H9 (cell line): ENCODE measurements around the gene SNX1. TPM values are rescaled to one million over a fixed set of nuclear protein-coding genes. Genes with fewer than 3 reads are reported as not detected.

Experiments used
- DNase-seq: peaks from one replicate; pipeline ENCODE4 v3.0.0-alpha.2; 2017
- H2AFZ ChIP-seq: one replicate; pipeline ENCODE4 v1.6.1; 2013; ENCODE audit warnings: mild to moderate bottlenecking, low read length, control low read depth, moderate library complexity
- H2AK5ac ChIP-seq: 2 replicates; pipeline ENCODE4 v1.6.1; 2013; ENCODE audit warnings: low read length, control low read depth, mixed read lengths; ENCODE audit not compliant: insufficient read length
- H2BK120ac ChIP-seq: one replicate; pipeline ENCODE4 v1.6.1; 2013; ENCODE audit warnings: low read depth, mild to moderate bottlenecking, low read length, control low read depth, inconsistent platforms; ENCODE audit not compliant: poor library complexity, severe bottlenecking
- H2BK12ac ChIP-seq: 2 replicates; pipeline ENCODE4 v1.6.1; 2013; ENCODE audit warnings: low read length, control low read depth, mixed read lengths, low read depth; ENCODE audit not compliant: insufficient read length
- H2BK15ac ChIP-seq: 2 replicates; pipeline ENCODE4 v1.6.1; 2013; ENCODE audit warnings: low read depth, low read length, control low read depth
- H2BK20ac ChIP-seq: one replicate; pipeline ENCODE4 v1.6.1; 2013; ENCODE audit warnings: low read depth, mild to moderate bottlenecking, low read length, control low read depth, inconsistent platforms; ENCODE audit not compliant: poor library complexity, severe bottlenecking
- H2BK5ac ChIP-seq: 2 replicates; pipeline ENCODE4 v1.6.1; 2013; ENCODE audit warnings: low read length, control low read depth, mixed read lengths; ENCODE audit not compliant: insufficient read length
- H3K14ac ChIP-seq: 2 replicates; pipeline ENCODE4 v1.6.1; 2013; ENCODE audit warnings: low read length, control low read depth; ENCODE audit not compliant: insufficient read depth
- H3K18ac ChIP-seq: 2 replicates; pipeline ENCODE4 v1.6.1; 2013; ENCODE audit warnings: low read depth, mild to moderate bottlenecking, mixed read lengths, low read length, control low read depth; ENCODE audit not compliant: insufficient read length
- H3K23ac ChIP-seq: 2 replicates; pipeline ENCODE4 v1.6.1; 2013; ENCODE audit warnings: low read length, control low read depth, mixed read lengths, low read depth; ENCODE audit not compliant: insufficient read length
- H3K23me2 ChIP-seq: 2 replicates; pipeline ENCODE4 v1.6.1; 2013; ENCODE audit warnings: low read depth, mild to moderate bottlenecking, mixed read lengths, low read length, control low read depth; ENCODE audit not compliant: insufficient read length, poor library complexity, severe bottlenecking
- H3K27ac ChIP-seq: 2 replicates; pipeline ENCODE4 v1.5.1; 2013; ENCODE audit warnings: low read length, control low read depth, mixed read lengths, low read depth; ENCODE audit not compliant: insufficient read length
- H3K27me3 ChIP-seq: 2 replicates; pipeline ENCODE4 v1.6.1; 2013; ENCODE audit warnings: low read length, control low read depth, inconsistent platforms; ENCODE audit not compliant: insufficient read depth
- H3K4ac ChIP-seq: 2 replicates; pipeline ENCODE4 v1.6.1; 2013; ENCODE audit warnings: low read depth, mild to moderate bottlenecking, control low read depth, inconsistent platforms, low read length, moderate library complexity
- H3K4me1 ChIP-seq: 2 replicates; pipeline ENCODE4 v1.6.1; 2013; ENCODE audit warnings: low read length, control low read depth, inconsistent platforms; ENCODE audit not compliant: insufficient read depth
- H3K4me2 ChIP-seq: 2 replicates; pipeline ENCODE4 v1.6.1; 2013; ENCODE audit warnings: low read length, control low read depth, mixed read lengths; ENCODE audit not compliant: insufficient read length, insufficient read depth
- H3K56ac ChIP-seq: 2 replicates; pipeline ENCODE4 v1.6.1; 2013; ENCODE audit warnings: low read depth, mild to moderate bottlenecking, mixed read lengths, low read length, control low read depth; ENCODE audit not compliant: insufficient read length
- H3K79me1 ChIP-seq: 2 replicates; pipeline ENCODE4 v1.6.1; 2013; ENCODE audit warnings: low read depth, mild to moderate bottlenecking, moderate library complexity, low read length, control low read depth, inconsistent platforms; ENCODE audit not compliant: insufficient read depth, poor library complexity, severe bottlenecking
- H3K79me2 ChIP-seq: 2 replicates; pipeline ENCODE4 v1.6.1; 2013; ENCODE audit warnings: low read length, control low read depth, inconsistent platforms; ENCODE audit not compliant: insufficient read depth
- H3K9ac ChIP-seq: 2 replicates; pipeline ENCODE4 v1.6.1; 2013; ENCODE audit warnings: low read length, control low read depth, mixed read lengths; ENCODE audit not compliant: insufficient read length; ENCODE audit errors: extremely low read depth
- H3K9me3 ChIP-seq: one replicate; pipeline ENCODE4 v1.6.1; 2013; ENCODE audit warnings: low read depth, low read length, inconsistent platforms; ENCODE audit not compliant: control insufficient read depth
- H3T11ph ChIP-seq: one replicate; pipeline ENCODE4 v1.6.1; 2013; ENCODE audit warnings: mild to moderate bottlenecking, low read length, control low read depth, inconsistent platforms
- H4K20me1 ChIP-seq: one replicate; pipeline ENCODE4 v1.6.1; 2013; ENCODE audit not compliant: control insufficient read depth, insufficient read length, insufficient read depth
- H4K5ac ChIP-seq: 2 replicates; pipeline ENCODE4 v1.6.1; 2013; ENCODE audit warnings: low read depth, mild to moderate bottlenecking, mixed read lengths, low read length, control low read depth; ENCODE audit not compliant: insufficient read length
- H4K8ac ChIP-seq: replicated peaks from 2 replicates; pipeline ENCODE4 v1.6.1; 2013; ENCODE audit warnings: low read length, control low read depth, mixed read lengths, low read depth; ENCODE audit not compliant: insufficient read length
- H4K91ac ChIP-seq: 2 replicates; pipeline ENCODE4 v1.6.1; 2013; ENCODE audit warnings: low read depth, mild to moderate bottlenecking, moderate library complexity, mixed read lengths, low read length, control low read depth; ENCODE audit not compliant: insufficient read length
- H3K27ac Mint-ChIP-seq, 3 experiments: 2 replicates in 2 of 3; 3 replicates in 1 of 3; pipeline ENCODE4 v1.8.0; 2020 to 2021; ENCODE audit warnings: mixed read lengths in 3 of 3, mild to moderate bottlenecking in 1 of 3, moderate library complexity in 1 of 3
- H3K27me3 Mint-ChIP-seq: 2 replicates; pipeline ENCODE4 v1.8.0; 2021; ENCODE audit warnings: low read depth, mild to moderate bottlenecking, moderate library complexity, mixed read lengths
- H3K36me3 Mint-ChIP-seq, 3 experiments: 2 replicates in 2 of 3; 3 replicates in 1 of 3; pipeline ENCODE4 v1.8.0; 2020 to 2021; ENCODE audit warnings: low read depth in 3 of 3, mixed read lengths in 3 of 3; ENCODE audit not compliant: insufficient read depth in 1 of 3
- H3K4me1 Mint-ChIP-seq, 2 experiments: 2 replicates each; pipeline ENCODE4 v1.8.0; 2020; ENCODE audit warnings: mixed read lengths in 2 of 2
- H3K4me3 Mint-ChIP-seq, 2 experiments: 2 replicates in 1 of 2; 3 replicates in 1 of 2; pipeline ENCODE4 v1.8.0; 2020 to 2021; ENCODE audit warnings: mild to moderate bottlenecking in 2 of 2, mixed read lengths in 2 of 2, moderate library complexity in 1 of 2
- H3K9me3 Mint-ChIP-seq, 2 experiments: 2 replicates in 1 of 2; 3 replicates in 1 of 2; pipeline ENCODE4 v1.8.0; 2020; ENCODE audit warnings: mild to moderate bottlenecking in 2 of 2, mixed read lengths in 2 of 2, moderate library complexity in 1 of 2
- CTCF ChIP-seq: fragments of 200-600 bp; sonication (generic); conservative IDR thresholded peaks from 3 replicates; pipeline ENCODE4 v1.8.0; 2021; ENCODE audit warnings: antibody characterized with exemption, mild to moderate bottlenecking
- WGBS: extraction: QIAGEN DNeasy Blood & Tissue Kit; methylation state at CpG from one replicate; pipeline ENCODE4 v1.1.7; 2013; ENCODE audit warnings: missing lambda C conversion rate, low lambda C conversion rate, mixed read lengths; ENCODE audit not compliant: insufficient read length; ENCODE audit errors: extremely low coverage; 5-methylcytosine and 5-hydroxymethylcytosine counted together
- total RNA-seq: library from RNA; stranded (reverse); gene quantifications from 2 replicates; pipeline ENCODE4 v1.2.1, GENCODE V29; 2021

The SNX1 gene
- total RNA-seq, 1 experiment from 2014 or later = 58.8 TPM

- H3K4me2 ChIP-seq = no peak overlapping the region
- Mint-ChIP-seq H3K4me1 (peaks cover 0 to 10% of the 10 kb centered on the region in 2 experiments; a peak in 2 of 4 replicates), H3K9me3 (no peaks in the 10 kb centered on the region), H3K27ac (peak overlapping the region in 2 of 3 experiments; percentile 16 to 92; a peak in 2 of 7 replicates), H3K4me3 (no peak overlapping the region), H3K27me3 (no peaks in the 10 kb centered on the region), H3K36me3 (peaks cover 0 to 14% (median 10%) of the 10 kb centered on the region in 3 experiments; a peak in 6 of 7 replicates)
- no peak for TF ChIP-seq CTCF
- H3K4me1 ChIP-seq = no peaks in the 10 kb centered on the region
- H2AK5ac ChIP-seq = no peak overlapping the region
- no peaks in the 10 kb centered on the region for H3K27me3 ChIP-seq
- no peak overlapping the region for H3K18ac ChIP-seq
- no peak overlapping the region for H4K91ac ChIP-seq
- no peak overlapping the region for H3T11ph ChIP-seq
- H3K27ac ChIP-seq = no peak overlapping the region
- H4K20me1 ChIP-seq = no peaks in the 10 kb centered on the region
- no peak overlapping the region for H2BK20ac ChIP-seq
- no peaks in the 10 kb centered on the region for H3K79me2 ChIP-seq
- H2BK5ac ChIP-seq = no peak overlapping the region
- no peaks in the 10 kb centered on the region for H3K79me1 ChIP-seq
- H2AFZ ChIP-seq = no peak overlapping the region
- H3K9ac ChIP-seq = no peak overlapping the region
- H3K23ac ChIP-seq = no peak overlapping the region
- H3K56ac ChIP-seq = no peak overlapping the region
- H3K4ac ChIP-seq = no peak overlapping the region
- DNase-seq = no peak
- no peak overlapping the region for H2BK12ac ChIP-seq
- H3K14ac ChIP-seq = no peak overlapping the region
- H3K9me3 ChIP-seq = no peaks in the 10 kb centered on the region
- H2BK15ac ChIP-seq = no peak overlapping the region
- no peak overlapping the region for H4K8ac ChIP-seq
- no CpG with 5 or more reads among the region's 8 CpGs for WGBS
- no peak overlapping the region for H2BK120ac ChIP-seq
- no peak overlapping the region for H4K5ac ChIP-seq
- no peaks in the 10 kb centered on the region for H3K23me2 ChIP-seq
Measured at GRCh38 chr15:64141798-64142512, 46.2 kb downstream of the SNX1 start.
